ENCODE results near the gene PRKCA. TPM values are rescaled to one million over a fixed set of nuclear protein-coding genes. Genes with fewer than 3 reads are reported as not detected.

Gene PRKCA
- total and polyA plus RNA-seq, 2 experiments from 2014 or later = 6.4 to 35.4 TPM

DNA sequence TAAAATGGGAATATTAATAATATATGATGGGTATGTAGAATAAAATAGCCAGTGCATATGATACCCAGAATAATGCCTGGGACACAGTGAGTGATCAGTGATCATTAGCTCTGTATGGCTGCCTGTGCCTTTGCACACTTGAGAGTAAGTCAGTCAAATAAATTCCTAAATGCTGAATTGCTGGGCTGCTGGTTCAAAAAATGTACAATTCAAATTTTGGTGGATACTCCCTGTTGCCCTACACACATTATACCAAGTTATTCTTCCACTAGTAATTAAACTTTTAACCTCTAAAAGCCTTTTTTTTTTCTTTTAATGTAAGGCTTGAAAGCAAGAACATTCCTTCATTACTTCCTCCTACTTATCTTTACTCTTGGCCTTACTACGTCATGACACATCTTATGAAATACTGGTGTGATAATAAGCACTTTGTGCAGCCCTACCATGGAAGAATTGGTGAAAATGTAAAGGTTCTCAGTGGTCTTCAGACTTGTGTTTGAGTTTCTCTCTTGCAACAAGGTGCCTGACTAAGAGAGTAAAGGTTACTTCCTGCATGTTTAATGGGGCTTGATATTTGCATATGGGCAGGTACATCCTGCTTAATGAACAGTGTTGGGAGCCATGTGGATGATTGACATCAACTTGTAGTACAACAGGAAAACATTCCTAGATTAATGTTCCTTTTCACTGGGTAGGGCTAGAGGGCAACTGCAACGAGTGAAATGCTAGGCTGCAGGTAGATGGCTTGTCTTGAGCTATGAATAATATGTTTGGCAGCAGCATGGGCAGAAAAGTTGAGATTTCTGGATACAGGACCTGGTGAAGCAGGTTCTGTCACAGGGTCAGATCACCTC lies 84.3 kb downstream of the PRKCA start:
- H3K36me3 Mint-ChIP-seq (ENCODE audit: low read depth) = peaks cover 7% of the 10 kb centered on the region; the same call in 1 of the 3 replicates
- no peak for DNase-seq (ENCODE audit: low spot score)
- TF ChIP-seq CREB1 (CRISPR knock-in tag; IDR thresholded peaks at IDR 0.05; ENCODE audit: low read depth) (no peak), JUNB (IDR thresholded peaks at IDR 0.05; ENCODE audit: unreplicated experiment) (no peak), ZNF114 (CRISPR knock-in tag; IDR thresholded peaks at IDR 0.05) (no peak), EZH2 (IDR thresholded peaks at IDR 0.05; ENCODE audit: low read depth, unreplicated experiment) (no peak), EZH2phosphoT487 (IDR thresholded peaks at IDR 0.05; ENCODE audit: unreplicated experiment) (no peak), ZNF331 (CRISPR knock-in tag; IDR thresholded peaks at IDR 0.05; ENCODE audit: low read depth) (no peak)
- TF ChIP-seq, protein P1, sequence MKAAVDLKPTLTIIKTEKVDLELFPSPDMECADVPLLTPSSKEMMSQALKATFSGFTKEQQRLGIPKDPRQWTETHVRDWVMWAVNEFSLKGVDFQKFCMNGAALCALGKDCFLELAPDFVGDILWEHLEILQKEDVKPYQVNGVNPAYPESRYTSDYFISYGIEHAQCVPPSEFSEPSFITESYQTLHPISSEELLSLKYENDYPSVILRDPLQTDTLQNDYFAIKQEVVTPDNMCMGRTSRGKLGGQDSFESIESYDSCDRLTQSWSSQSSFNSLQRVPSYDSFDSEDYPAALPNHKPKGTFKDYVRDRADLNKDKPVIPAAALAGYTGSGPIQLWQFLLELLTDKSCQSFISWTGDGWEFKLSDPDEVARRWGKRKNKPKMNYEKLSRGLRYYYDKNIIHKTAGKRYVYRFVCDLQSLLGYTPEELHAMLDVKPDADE (IDR thresholded peaks at IDR 0.05) = no peak

DNA sequence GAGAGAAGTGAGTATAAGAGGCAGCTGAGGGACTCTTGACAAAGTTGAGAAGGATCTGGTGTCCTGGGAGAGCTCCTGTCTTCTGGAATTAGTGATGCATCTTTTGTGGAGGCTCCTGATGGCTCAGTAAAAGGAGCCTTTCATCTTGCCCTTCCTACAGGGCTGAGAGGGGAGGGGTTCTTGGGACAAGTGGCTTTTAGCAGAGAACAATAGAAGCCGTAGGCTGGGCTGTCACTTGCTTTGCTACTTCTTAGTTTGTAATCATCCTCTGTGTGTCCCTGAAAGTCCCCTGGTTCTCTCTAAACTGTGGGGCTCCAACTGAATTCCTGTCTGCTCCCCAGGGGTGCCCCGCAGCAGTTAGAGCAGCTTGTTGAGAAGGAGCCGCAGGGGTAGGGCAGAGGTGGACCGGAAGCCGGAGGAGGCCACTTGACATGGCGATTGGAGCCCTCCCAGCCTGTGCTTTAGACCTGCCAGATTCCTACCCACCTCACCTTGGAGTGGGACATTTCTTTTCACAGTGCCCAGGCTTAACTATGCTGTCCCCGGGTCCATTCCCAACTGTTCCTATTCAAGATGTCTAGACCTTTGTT lies 85.1 kb downstream of the PRKCA start:
- ATAC-seq (peak; percentile 59), DNase-seq (ENCODE audit: low spot score) (no peak)
- H3K27me3 Mint-ChIP-seq (ENCODE audit: insufficient read depth, low read depth, poor library complexity) = no peaks in the 10 kb centered on the region
- Histone ChIP-seq H3K27me3 (ENCODE audit: insufficient read depth) (no peaks in the 10 kb centered on the region), H3K9me2 (ENCODE audit: insufficient read depth) (no peaks in the 10 kb centered on the region; the same call in 1 of the 2 replicates), H3K36me3 (ENCODE audit: insufficient read depth) (no peaks in the 10 kb centered on the region), H3K4me2 (peak overlapping the region; percentile 58; the same call in 1 of the 2 replicates), H2AFZ (no peak overlapping the region), H4K20me1 (replicated peaks; ENCODE audit: insufficient read depth) (no peaks in the 10 kb centered on the region), H3K27ac (ENCODE audit: low read depth) (no peak overlapping the region), H3F3A (replicated peaks; ENCODE audit: low read depth) (no peaks in the 10 kb centered on the region), H3K79me2 (replicated peaks; ENCODE audit: insufficient read depth) (no peaks in the 10 kb centered on the region), H3K4me1 (ENCODE audit: insufficient read depth) (peaks cover 15% of the 10 kb centered on the region), H3K4me3 (no peak overlapping the region)
- no peak overlapping the region for H3K27ac Mint-ChIP-seq
- H3K4me1 Mint-ChIP-seq = peaks cover 16% of the 10 kb centered on the region
- H3K36me3 Mint-ChIP-seq (ENCODE audit: low read depth) = peaks cover 7% of the 10 kb centered on the region; the same call in 1 of the 3 replicates
- TF ChIP-seq, protein P2, sequence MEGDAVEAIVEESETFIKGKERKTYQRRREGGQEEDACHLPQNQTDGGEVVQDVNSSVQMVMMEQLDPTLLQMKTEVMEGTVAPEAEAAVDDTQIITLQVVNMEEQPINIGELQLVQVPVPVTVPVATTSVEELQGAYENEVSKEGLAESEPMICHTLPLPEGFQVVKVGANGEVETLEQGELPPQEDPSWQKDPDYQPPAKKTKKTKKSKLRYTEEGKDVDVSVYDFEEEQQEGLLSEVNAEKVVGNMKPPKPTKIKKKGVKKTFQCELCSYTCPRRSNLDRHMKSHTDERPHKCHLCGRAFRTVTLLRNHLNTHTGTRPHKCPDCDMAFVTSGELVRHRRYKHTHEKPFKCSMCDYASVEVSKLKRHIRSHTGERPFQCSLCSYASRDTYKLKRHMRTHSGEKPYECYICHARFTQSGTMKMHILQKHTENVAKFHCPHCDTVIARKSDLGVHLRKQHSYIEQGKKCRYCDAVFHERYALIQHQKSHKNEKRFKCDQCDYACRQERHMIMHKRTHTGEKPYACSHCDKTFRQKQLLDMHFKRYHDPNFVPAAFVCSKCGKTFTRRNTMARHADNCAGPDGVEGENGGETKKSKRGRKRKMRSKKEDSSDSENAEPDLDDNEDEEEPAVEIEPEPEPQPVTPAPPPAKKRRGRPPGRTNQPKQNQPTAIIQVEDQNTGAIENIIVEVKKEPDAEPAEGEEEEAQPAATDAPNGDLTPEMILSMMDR (conservative IDR thresholded peaks at IDR 0.05; ENCODE audit: low read depth in 2 of 2) = no peak
- TF ChIP-seq NANOG (IDR thresholded peaks at IDR 0.05; ENCODE audit: borderline replicate concordance) (no peak), EZH2phosphoT487 (IDR thresholded peaks at IDR 0.05; ENCODE audit: unreplicated experiment) (no peak)
- TF ChIP-seq, protein P3, sequence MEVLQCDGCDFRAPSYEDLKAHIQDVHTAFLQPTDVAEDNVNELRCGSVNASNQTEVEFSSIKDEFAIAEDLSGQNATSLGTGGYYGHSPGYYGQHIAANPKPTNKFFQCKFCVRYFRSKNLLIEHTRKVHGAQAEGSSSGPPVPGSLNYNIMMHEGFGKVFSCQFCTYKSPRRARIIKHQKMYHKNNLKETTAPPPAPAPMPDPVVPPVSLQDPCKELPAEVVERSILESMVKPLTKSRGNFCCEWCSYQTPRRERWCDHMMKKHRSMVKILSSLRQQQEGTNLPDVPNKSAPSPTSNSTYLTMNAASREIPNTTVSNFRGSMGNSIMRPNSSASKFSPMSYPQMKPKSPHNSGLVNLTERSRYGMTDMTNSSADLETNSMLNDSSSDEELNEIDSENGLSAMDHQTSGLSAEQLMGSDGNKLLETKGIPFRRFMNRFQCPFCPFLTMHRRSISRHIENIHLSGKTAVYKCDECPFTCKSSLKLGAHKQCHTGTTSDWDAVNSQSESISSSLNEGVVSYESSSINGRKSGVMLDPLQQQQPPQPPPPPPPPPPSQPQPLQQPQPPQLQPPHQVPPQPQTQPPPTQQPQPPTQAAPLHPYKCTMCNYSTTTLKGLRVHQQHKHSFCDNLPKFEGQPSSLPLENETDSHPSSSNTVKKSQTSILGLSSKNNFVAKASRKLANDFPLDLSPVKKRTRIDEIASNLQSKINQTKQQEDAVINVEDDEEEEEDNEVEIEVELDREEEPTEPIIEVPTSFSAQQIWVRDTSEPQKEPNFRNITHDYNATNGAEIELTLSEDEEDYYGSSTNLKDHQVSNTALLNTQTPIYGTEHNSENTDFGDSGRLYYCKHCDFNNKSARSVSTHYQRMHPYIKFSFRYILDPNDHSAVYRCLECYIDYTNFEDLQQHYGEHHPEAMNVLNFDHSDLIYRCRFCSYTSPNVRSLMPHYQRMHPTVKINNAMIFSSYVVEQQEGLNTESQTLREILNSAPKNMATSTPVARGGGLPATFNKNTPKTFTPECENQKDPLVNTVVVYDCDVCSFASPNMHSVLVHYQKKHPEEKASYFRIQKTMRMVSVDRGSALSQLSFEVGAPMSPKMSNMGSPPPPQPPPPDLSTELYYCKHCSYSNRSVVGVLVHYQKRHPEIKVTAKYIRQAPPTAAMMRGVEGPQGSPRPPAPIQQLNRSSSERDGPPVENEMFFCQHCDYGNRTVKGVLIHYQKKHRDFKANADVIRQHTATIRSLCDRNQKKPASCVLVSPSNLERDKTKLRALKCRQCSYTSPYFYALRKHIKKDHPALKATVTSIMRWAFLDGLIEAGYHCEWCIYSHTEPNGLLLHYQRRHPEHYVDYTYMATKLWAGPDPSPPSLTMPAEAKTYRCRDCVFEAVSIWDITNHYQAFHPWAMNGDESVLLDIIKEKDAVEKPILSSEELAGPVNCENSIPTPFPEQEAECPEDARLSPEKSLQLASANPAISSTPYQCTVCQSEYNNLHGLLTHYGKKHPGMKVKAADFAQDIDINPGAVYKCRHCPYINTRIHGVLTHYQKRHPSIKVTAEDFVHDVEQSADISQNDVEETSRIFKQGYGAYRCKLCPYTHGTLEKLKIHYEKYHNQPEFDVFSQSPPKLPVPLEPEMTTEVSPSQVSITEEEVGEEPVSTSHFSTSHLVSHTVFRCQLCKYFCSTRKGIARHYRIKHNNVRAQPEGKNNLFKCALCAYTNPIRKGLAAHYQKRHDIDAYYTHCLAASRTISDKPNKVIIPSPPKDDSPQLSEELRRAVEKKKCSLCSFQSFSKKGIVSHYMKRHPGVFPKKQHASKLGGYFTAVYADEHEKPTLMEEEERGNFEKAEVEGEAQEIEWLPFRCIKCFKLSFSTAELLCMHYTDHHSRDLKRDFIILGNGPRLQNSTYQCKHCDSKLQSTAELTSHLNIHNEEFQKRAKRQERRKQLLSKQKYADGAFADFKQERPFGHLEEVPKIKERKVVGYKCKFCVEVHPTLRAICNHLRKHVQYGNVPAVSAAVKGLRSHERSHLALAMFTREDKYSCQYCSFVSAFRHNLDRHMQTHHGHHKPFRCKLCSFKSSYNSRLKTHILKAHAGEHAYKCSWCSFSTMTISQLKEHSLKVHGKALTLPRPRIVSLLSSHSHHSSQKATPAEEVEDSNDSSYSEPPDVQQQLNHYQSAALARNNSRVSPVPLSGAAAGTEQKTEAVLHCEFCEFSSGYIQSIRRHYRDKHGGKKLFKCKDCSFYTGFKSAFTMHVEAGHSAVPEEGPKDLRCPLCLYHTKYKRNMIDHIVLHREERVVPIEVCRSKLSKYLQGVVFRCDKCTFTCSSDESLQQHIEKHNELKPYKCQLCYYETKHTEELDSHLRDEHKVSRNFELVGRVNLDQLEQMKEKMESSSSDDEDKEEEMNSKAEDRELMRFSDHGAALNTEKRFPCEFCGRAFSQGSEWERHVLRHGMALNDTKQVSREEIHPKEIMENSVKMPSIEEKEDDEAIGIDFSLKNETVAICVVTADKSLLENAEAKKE (CRISPR knock-in tag; IDR thresholded peaks at IDR 0.05) = no peak
- peaks cover 3% of the 10 kb centered on the region; the same call in 2 of the 3 replicates for H3K9me3 Mint-ChIP-seq
- no peak overlapping the region for H3K4me3 Mint-ChIP-seq

More for the DNA sequence above, 84.3 kb downstream of the PRKCA start:
- H3K9me2 ChIP-seq (ENCODE audit: insufficient read depth) = no peaks in the 10 kb centered on the region; the same call in 1 of the 2 replicates
- ATAC-seq = no peak
- peak overlapping the region; percentile 58; the same call in 1 of the 2 replicates for H3K4me2 ChIP-seq
- H3K27ac ChIP-seq (ENCODE audit: low read depth) = no peak overlapping the region
- Mint-ChIP-seq H3K9me3 (peaks cover 3% of the 10 kb centered on the region; the same call in 2 of the 3 replicates), H3K4me1 (peaks cover 13% of the 10 kb centered on the region), H3K27ac (no peak overlapping the region), H3K27me3 (ENCODE audit: insufficient read depth, low read depth, poor library complexity) (no peaks in the 10 kb centered on the region), H3K4me3 (no peak overlapping the region)
- H3K4me1 ChIP-seq (ENCODE audit: insufficient read depth) = peaks cover 13% of the 10 kb centered on the region
- H2AFZ ChIP-seq = no peak overlapping the region
- H3K27me3 ChIP-seq (ENCODE audit: insufficient read depth) = no peaks in the 10 kb centered on the region
- no peaks in the 10 kb centered on the region for H3F3A ChIP-seq (replicated peaks; ENCODE audit: low read depth)
- H3K36me3 ChIP-seq (ENCODE audit: insufficient read depth) = no peaks in the 10 kb centered on the region
- H3K4me3 ChIP-seq = no peak overlapping the region
- H4K20me1 ChIP-seq (replicated peaks; ENCODE audit: insufficient read depth) = no peaks in the 10 kb centered on the region
- no peaks in the 10 kb centered on the region for H3K79me2 ChIP-seq (replicated peaks; ENCODE audit: insufficient read depth)
